Measurements from ENCODE around the gene MAT1A.
"Not testable (repeated sequence)": the region's sequence is repeated elsewhere in the genome, so short reads cannot be mapped to it uniquely, and the experiment has no call there.

Gene MAT1A

GRCh38 chr10:80264081-80265056 lies 25.1 kb downstream of the MAT1A start:
- no peak for DNase-seq

- DNase-seq = no peak
Measured at GRCh38 chr10:80261316-80262030, 28.0 kb downstream of the MAT1A start.

- DNase-seq = no peak
Measured at GRCh38 chr10:80260295-80261243, 28.9 kb downstream of the MAT1A start.

GRCh38 chr10:80259405-80259871 lies 30.0 kb downstream of the MAT1A start:
- DNase-seq = no peak

- DNase-seq = not testable (repeated sequence)
Measured at GRCh38 chr10:80256798-80257197, 32.7 kb downstream of the MAT1A start.

- not testable (repeated sequence) for DNase-seq
Measured at GRCh38 chr10:80254726-80255125, 34.7 kb downstream of the MAT1A start.

GRCh38 chr10:80253963-80254271 lies 35.5 kb downstream of the MAT1A start:
- DNase-seq = not testable (repeated sequence)

GRCh38 chr10:80253266-80253962 lies 36.0 kb downstream of the MAT1A start:
- no peak for DNase-seq

- DNase-seq = no peak
Measured at GRCh38 chr10:80252296-80252887, 37.1 kb downstream of the MAT1A start.

GRCh38 chr10:80251703-80252280 lies 37.7 kb downstream of the MAT1A start:
- DNase-seq = not testable (repeated sequence)

GRCh38 chr10:80250399-80250798 lies 39.1 kb downstream of the MAT1A start:
- DNase-seq = not testable (repeated sequence)

- not testable (repeated sequence) for DNase-seq
Measured at GRCh38 chr10:80249906-80250305, 39.6 kb downstream of the MAT1A start.

GRCh38 chr10:80247611-80248010 lies 41.8 kb downstream of the MAT1A start:
- DNase-seq = not testable (repeated sequence)

- DNase-seq = not testable (repeated sequence)
Measured at GRCh38 chr10:80244371-80244770, 45.1 kb downstream of the MAT1A start.

GRCh38 chr10:80242341-80242740 lies 47.1 kb downstream of the MAT1A start:
- DNase-seq = not testable (repeated sequence)

GRCh38 chr10:80236457-80236856 lies 53.0 kb downstream of the MAT1A start:
- not testable (repeated sequence) for DNase-seq

- DNase-seq = not testable (repeated sequence)
Measured at GRCh38 chr10:80234331-80235235, 54.9 kb downstream of the MAT1A start.

GRCh38 chr10:80233871-80234270 lies 55.6 kb downstream of the MAT1A start:
- DNase-seq = not testable (repeated sequence)

- not testable (repeated sequence) for DNase-seq
Measured at GRCh38 chr10:80226723-80227122, 62.7 kb downstream of the MAT1A start.

GRCh38 chr10:80223031-80223419 lies 66.4 kb downstream of the MAT1A start:
- DNase-seq = not testable (repeated sequence)
